Stimulated activated naive CD8-positive, alpha-beta T cell treated with anti-CD3 and anti-CD28 coated beads, Interleukin-15, amount 100 ng/mL, for 72 hours (primary cell): Measurements from ENCODE around the gene LTBP1.

Experiments
- ATAC-seq: fragments of 150-1000 bp; cut with Tn5 transposase; 2 replicates; pipeline ENCODE4 v1.10.0; 2021; ENCODE audit warnings: mild to moderate bottlenecking, moderate library complexity
- DNase-seq, 2 donors: peaks; one replicate each; pipeline ENCODE4 v3.0.0; 2021 to 2022
- H3K27ac Mint-ChIP-seq, 2 donors: one replicate each; pipeline ENCODE4 v1.8.0; 2022; ENCODE audit warnings: mild to moderate bottlenecking in 2 of 2, mixed read lengths in 2 of 2, moderate library complexity in 2 of 2
- H3K27me3 Mint-ChIP-seq: one replicate; pipeline ENCODE4 v1.8.0; 2022; ENCODE audit warnings: mixed read lengths
- H3K4me1 Mint-ChIP-seq: one replicate; pipeline ENCODE4 v1.8.0; 2022; ENCODE audit warnings: mild to moderate bottlenecking, mixed read lengths
- H3K4me3 Mint-ChIP-seq, 2 donors: one replicate each; pipeline ENCODE4 v1.8.0; 2022; ENCODE audit warnings: mild to moderate bottlenecking in 2 of 2, mixed read lengths in 2 of 2, moderate library complexity in 1 of 2
- H3K9me3 Mint-ChIP-seq, 2 donors: one replicate each; pipeline ENCODE4 v1.8.0; 2022; ENCODE audit warnings: mixed read lengths in 2 of 2

LTBP1 gene

GRCh38 chr2:33292981-33293595 lies 346.3 kb downstream of the LTBP1 start:
- ATAC-seq (no peak), DNase-seq (no peak)
- Mint-ChIP-seq H3K4me1 (no peaks in the 10 kb centered on the region), H3K27me3 (peaks cover 22% of the 10 kb centered on the region), H3K9me3 (no peaks in the 10 kb centered on the region), H3K27ac (no peak overlapping the region), H3K4me3 (no peak overlapping the region)

DNA sequence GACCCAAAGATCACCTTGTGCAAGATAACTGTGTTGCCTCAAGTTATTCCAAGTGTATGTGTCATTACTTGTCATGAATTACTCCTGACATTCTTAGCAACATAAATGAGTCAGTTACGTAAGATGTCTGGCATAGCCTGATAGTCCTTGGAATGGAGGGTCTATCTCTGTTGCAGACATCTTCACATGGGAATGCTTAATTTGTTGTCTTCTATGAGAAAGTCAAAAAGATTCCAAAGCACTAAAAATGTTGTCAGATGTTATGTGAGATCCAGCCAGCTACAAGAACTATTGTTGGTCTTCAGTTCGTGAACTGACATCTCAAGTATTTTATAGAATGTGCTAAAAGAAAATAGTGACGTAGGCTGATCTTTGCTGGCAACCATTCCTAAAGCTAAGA lies 351.5 kb downstream of the LTBP1 start:
- ATAC-seq (no peak), DNase-seq (no peak)
- Mint-ChIP-seq H3K4me3 (no peak overlapping the region), H3K27ac (no peak overlapping the region), H3K27me3 (no peaks in the 10 kb centered on the region), H3K9me3 (no peaks in the 10 kb centered on the region), H3K4me1 (no peaks in the 10 kb centered on the region)

- Mint-ChIP-seq H3K9me3 (no peaks in the 10 kb centered on the region), H3K27ac (no peak overlapping the region), H3K27me3 (no peaks in the 10 kb centered on the region), H3K4me1 (no peaks in the 10 kb centered on the region), H3K4me3 (no peak overlapping the region)
- DNase-seq (no peak), ATAC-seq (no peak)
Measured at GRCh38 chr2:33301355-33301754, 354.6 kb downstream of the LTBP1 start.

- H3K4me1 Mint-ChIP-seq: no peaks in the 10 kb centered on the region
- H3K4me3 Mint-ChIP-seq: no peak overlapping the region
- ATAC-seq: no peak
- H3K27ac Mint-ChIP-seq: no peak overlapping the region
- no peaks in the 10 kb centered on the region for H3K9me3 Mint-ChIP-seq
- DNase-seq: no peak
- H3K27me3 Mint-ChIP-seq: no peaks in the 10 kb centered on the region
Measured at GRCh38 chr2:33302348-33302747, 355.6 kb downstream of the LTBP1 start.

DNA sequence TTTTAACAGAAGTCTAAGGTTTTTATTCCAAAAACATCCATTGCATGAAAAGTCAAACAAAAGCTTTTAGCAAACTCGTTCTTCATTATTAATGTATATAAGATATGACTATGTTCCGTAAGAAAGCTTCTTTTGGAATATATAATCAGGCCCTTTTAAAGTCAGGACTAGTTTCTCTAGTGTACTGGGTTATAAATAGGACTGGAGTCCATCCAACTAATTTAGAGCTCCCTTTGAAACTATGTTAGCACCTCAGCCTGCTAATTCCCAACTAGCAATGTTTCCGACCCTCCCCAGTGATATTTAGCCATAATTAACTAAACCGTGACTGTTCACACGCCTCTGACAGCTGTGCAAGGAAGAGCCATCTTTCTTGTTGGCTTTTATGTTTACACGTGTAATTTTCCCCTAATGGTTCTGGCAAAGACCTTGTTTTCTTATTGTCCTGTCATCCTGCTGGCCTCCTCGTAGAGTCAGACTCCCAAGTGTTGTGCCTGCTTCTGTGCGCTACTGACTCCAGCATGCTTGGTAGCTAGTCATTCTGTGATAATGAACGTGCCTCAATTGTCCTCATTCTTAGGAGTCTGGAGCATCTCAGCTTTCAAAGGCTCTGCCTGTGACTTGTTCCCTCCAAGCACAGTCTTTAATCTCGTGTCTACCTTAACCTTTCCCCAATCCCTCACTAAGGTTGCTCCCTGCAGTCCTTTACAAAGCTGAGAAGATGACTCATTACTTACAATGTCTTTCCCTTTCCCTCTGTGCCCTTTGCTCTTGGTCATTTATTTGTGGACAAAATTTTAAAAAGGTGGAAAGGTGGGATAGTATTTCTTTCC lies 357.5 kb downstream of the LTBP1 start:
- Mint-ChIP-seq H3K9me3 (no peaks in the 10 kb centered on the region), H3K27me3 (no peaks in the 10 kb centered on the region), H3K4me1 (no peaks in the 10 kb centered on the region), H3K27ac (no peak overlapping the region), H3K4me3 (no peak overlapping the region)
- DNase-seq: no peak
- no peak for ATAC-seq

- DNase-seq (no peak), ATAC-seq (no peak)
- H3K27me3 Mint-ChIP-seq: peaks cover 8% of the 10 kb centered on the region
- H3K9me3 Mint-ChIP-seq: no peaks in the 10 kb centered on the region
- H3K4me3 Mint-ChIP-seq: no peak overlapping the region
- no peak overlapping the region for H3K27ac Mint-ChIP-seq
- H3K4me1 Mint-ChIP-seq: no peaks in the 10 kb centered on the region
Measured at GRCh38 chr2:33307659-33308270, 361.0 kb downstream of the LTBP1 start.

DNA sequence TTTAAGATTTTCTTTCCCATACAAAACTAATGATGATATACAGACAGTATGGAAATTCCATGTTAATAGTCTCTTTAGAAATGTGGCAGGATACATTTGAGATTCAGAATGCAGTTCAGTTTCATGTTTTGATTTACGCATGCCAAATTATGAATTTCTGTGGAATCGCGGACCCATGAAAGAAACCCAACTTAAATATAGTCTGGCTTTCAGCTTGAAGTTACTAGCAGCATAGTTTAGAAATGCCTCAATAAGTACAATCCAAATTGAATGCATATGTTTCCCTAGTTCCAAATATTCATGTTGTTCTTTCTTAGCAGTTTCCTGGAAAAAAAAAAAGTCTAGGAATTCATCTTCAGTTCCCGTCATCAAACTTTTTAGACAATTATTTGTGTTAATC lies 365.6 kb downstream of the LTBP1 start:
- Mint-ChIP-seq H3K4me1 (no peaks in the 10 kb centered on the region), H3K9me3 (no peaks in the 10 kb centered on the region), H3K27ac (no peak overlapping the region), H3K27me3 (peaks cover 18% of the 10 kb centered on the region), H3K4me3 (no peak overlapping the region)
- DNase-seq (no peak), ATAC-seq (no peak)

DNA sequence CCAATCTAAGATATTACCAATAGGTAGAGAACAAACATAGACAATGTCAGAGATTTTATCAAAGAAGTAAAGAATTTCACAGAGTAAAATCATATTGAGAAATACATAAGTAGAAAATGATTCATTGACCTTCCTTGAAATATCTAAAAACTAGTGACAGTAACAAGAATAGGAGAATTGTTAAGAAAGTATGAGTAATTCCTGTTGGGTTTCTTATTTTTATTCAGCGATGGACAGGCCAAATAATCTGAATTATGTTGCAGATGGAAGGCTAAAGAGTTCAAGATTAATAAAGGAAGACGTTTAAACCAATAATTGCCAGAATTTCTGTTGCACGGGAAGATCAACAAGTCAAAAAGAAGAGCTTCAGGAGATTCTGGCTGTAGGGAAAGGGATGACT lies 366.3 kb downstream of the LTBP1 start:
- Mint-ChIP-seq H3K4me1 (no peaks in the 10 kb centered on the region), H3K27me3 (peaks cover 25% of the 10 kb centered on the region), H3K4me3 (no peak overlapping the region), H3K27ac (no peak overlapping the region), H3K9me3 (no peaks in the 10 kb centered on the region)
- no peak for DNase-seq
- no peak for ATAC-seq

GRCh38 chr2:33314541-33314940 lies 367.8 kb downstream of the LTBP1 start:
- Mint-ChIP-seq H3K4me1 (no peaks in the 10 kb centered on the region), H3K4me3 (no peak overlapping the region), H3K9me3 (no peaks in the 10 kb centered on the region), H3K27ac (no peak overlapping the region), H3K27me3 (peaks cover 39% of the 10 kb centered on the region)
- no peak for DNase-seq
- no peak for ATAC-seq

DNA sequence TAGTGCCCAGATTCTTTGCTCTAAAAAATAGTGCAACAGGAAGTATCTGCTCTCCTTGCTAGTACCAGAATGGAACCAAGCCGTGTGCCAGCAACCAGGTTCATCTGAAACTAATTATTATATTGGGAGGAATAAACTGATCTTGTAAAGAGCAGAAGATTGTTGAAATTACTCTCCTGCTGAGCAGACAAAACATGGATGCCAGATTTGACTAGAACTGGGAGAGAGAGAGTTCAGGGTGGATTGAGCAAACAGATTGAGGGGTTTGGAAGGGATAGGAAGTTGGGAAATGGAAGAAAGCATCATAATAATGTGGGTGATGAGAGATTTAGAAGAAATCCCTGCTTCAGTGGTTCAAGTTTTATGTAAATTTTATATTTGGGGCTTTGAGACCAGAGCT lies 369.6 kb downstream of the LTBP1 start:
- H3K4me1 Mint-ChIP-seq: peaks cover 10% of the 10 kb centered on the region
- no peak overlapping the region for H3K4me3 Mint-ChIP-seq
- peaks cover 36% of the 10 kb centered on the region for H3K27me3 Mint-ChIP-seq
- no peak for ATAC-seq
- no peak for DNase-seq
- H3K27ac Mint-ChIP-seq: no peak overlapping the region
- H3K9me3 Mint-ChIP-seq: no peaks in the 10 kb centered on the region

DNA sequence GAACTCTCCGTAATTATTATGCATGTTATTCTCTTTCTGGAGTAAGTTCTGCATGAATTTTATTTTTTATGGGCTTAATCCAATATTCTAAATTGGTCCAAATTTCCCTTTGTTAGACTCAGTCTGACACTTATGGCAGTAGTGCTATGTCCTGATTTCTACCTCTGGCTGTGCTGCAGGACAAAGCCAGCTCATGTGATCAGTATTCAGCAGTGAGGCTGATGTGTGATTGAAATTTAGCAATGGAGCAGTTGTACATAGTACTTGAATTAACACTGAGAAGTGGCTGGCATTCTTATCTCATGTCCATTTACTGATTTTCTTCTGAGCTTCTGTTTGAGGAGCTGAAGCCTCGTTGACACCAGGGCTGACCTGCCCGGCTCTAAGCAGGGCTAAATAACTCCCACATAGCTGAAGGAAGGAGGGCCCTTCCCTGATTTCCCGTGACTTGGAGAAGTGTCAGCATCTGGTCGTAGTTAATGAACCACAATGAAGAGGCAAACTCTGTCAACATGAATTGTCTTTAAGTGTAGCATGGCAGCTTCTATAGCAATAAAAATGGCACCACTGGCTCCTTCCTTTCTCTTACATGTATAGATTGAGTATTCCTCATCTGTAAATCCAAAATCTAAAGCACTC lies 370.7 kb downstream of the LTBP1 start:
- ATAC-seq: no peak
- no peak overlapping the region for H3K4me3 Mint-ChIP-seq
- no peak overlapping the region for H3K27ac Mint-ChIP-seq
- no peak for DNase-seq
- no peaks in the 10 kb centered on the region for H3K9me3 Mint-ChIP-seq
- peaks cover 20% of the 10 kb centered on the region for H3K4me1 Mint-ChIP-seq
- H3K27me3 Mint-ChIP-seq: peaks cover 36% of the 10 kb centered on the region

DNA sequence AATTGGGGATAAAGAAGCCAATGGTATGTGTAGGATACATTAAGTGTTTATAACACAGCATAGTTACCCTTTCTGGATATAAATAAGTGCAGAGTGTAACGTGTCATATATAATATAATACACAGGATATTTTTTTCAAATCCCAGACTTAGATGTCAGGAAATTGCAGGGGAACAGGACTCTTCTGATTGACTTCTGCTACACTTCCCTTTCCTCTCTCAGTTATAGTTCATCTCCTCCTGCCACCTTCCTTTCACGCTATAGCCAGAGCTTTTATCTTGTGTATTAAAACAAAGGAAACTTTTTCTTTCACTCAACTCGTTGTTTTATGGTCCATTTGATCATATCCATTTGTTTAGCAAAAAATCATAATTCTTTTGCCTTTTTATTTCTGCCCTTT lies 371.7 kb downstream of the LTBP1 start:
- DNase-seq (no peak), ATAC-seq (no peak)
- H3K27ac Mint-ChIP-seq: peak overlapping the region in 1 of 2 donors; percentile 55
- peaks cover 26% of the 10 kb centered on the region for H3K4me1 Mint-ChIP-seq
- H3K27me3 Mint-ChIP-seq: peaks cover 28% of the 10 kb centered on the region
- H3K4me3 Mint-ChIP-seq: no peak overlapping the region
- H3K9me3 Mint-ChIP-seq: no peaks in the 10 kb centered on the region

DNA sequence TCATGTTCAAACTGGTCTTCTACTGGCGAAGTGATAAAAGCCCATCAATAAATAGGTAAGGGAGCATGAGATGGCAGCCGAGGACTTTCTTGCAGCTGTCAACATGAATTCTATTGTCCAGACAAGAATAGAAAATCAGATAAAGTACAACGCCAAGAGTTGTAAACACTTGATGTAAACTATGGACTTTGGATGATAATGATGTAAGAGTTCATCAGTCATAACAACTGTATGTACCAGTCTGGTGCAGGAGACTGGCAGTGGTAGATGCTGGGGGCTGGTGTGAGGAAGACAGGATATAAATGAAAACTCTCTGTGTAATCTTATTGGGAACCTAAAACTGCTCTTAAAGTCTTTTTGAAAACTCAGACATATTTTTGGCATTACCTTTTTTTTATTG lies 373.8 kb downstream of the LTBP1 start:
- Mint-ChIP-seq H3K27me3 (peaks cover 26% of the 10 kb centered on the region), H3K27ac (peak overlapping the region in 1 of 2 donors; percentile 49), H3K4me3 (no peak overlapping the region), H3K4me1 (peaks cover 26% of the 10 kb centered on the region), H3K9me3 (no peaks in the 10 kb centered on the region)
- ATAC-seq (no peak), DNase-seq (no peak)

DNA sequence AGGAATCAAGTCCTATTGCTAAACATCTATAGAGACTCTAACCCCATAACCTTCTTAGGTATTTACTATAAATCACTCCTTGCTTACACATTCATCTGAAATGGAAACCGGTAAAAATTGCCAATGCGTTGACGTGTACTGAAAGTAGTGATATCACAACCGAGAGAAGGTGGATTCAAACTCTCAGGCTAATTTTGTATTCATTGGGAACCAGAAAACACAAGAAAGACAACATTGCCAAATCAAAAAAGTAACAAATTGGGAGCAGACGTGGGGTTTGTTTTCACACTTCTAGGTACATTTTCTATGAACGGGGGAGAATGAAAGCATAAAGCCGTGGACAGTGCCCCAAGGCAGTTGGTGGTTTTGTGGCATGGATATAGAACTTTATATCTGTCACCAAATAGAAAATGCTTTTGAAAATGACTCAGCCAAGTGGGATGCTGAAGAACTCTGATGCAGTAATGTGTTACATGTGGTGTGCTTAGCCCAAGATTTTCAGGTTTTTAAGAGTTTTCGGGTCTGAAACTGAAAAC lies 374.6 kb downstream of the LTBP1 start:
- Mint-ChIP-seq H3K4me3 (peak overlapping the region; percentile 8 to 59), H3K4me1 (peaks cover 26% of the 10 kb centered on the region), H3K27me3 (peaks cover 26% of the 10 kb centered on the region), H3K27ac (peak overlapping the region in 1 of 2 donors; percentile 54), H3K9me3 (no peaks in the 10 kb centered on the region)
- DNase-seq (peak; percentile 53 to 77), ATAC-seq (peak; percentile 94)

DNA sequence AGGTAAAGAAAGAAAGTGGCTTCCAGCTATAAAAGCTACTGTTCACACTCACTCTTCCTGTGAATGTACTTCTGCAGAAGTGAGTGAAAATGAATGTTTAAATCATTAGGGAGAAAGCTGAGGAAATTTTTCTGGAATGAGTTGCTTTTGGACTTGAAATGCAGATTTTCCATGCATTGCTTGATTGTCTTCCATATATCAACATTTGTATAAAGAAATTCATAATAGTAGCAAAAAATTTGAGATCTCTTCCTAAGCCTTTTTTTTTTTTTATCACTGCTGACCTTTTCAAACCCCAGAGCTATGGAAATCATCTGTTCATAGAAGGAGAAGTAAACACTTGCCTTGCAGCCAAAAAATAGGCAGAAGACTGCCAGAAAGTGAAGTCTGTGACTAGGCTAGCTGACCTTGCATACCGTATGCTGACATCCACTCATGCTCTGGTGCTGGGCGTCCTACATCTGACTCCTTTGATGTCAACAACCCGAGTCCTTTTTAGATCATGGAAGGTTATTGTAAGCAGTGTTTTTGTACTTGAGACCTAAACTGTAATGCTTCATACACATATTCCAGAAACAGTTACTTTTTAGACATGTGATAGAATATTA lies 375.2 kb downstream of the LTBP1 start:
- H3K4me3 Mint-ChIP-seq: peak overlapping the region; percentile 45 to 59
- peaks cover 26% of the 10 kb centered on the region for H3K4me1 Mint-ChIP-seq
- peak overlapping the region in 1 of 2 donors; percentile 57 for H3K27ac Mint-ChIP-seq
- no peak for DNase-seq
- peaks cover 30% of the 10 kb centered on the region for H3K27me3 Mint-ChIP-seq
- no peaks in the 10 kb centered on the region for H3K9me3 Mint-ChIP-seq
- ATAC-seq: no peak
